ENCODE results near the gene NUBP1.

NUBP1 gene

DNA sequence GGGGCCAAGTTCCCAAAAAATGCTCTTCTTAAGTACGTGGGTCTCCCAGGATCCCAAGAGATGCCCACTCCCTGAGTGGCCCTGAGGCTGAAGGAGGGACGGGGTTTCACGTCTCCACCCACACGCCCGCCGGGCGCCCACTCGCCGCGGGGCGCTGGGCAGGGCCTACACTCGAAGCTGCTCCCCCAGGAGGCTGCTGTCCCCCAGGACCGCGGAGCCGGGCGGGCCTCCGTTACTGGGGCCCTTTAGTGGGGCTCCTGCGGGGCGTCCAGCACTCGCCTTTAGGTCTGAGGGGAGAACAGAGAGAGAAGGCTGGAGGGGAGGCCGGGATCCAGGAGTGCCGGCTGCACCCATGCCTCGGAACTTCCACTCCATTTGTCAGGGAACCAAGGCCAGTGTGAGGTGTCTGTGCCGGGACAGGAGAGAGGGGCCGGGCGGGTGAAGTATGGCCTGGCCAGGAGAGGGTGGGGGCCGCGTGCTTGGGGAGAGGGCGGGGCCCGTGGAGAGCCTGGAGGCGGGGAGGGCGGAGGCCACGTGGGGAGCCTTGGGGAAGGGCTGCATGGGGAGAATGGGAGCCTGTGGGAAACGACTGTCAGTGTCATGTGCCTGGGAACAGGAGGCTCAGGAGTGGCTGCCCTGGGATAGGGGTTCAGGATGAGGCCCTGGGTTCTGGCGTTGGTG is 18.8 kb downstream of the NUBP1 start:
- no peak overlapping the region for H3K4me3 ChIP-seq (ENCODE audit: low read depth, low read length)
- TF ChIP-seq MYC (IDR thresholded peaks at IDR 0.05; ENCODE audit: low read depth, low read length) (no peak), POLR2A (IDR thresholded peaks at IDR 0.05; ENCODE audit: extremely low read depth, insufficient read length) (no peak)
- TF ChIP-seq, protein P1, sequence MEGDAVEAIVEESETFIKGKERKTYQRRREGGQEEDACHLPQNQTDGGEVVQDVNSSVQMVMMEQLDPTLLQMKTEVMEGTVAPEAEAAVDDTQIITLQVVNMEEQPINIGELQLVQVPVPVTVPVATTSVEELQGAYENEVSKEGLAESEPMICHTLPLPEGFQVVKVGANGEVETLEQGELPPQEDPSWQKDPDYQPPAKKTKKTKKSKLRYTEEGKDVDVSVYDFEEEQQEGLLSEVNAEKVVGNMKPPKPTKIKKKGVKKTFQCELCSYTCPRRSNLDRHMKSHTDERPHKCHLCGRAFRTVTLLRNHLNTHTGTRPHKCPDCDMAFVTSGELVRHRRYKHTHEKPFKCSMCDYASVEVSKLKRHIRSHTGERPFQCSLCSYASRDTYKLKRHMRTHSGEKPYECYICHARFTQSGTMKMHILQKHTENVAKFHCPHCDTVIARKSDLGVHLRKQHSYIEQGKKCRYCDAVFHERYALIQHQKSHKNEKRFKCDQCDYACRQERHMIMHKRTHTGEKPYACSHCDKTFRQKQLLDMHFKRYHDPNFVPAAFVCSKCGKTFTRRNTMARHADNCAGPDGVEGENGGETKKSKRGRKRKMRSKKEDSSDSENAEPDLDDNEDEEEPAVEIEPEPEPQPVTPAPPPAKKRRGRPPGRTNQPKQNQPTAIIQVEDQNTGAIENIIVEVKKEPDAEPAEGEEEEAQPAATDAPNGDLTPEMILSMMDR (IDR thresholded peaks at IDR 0.05; ENCODE audit: low read depth, low read length): no peak
- TF ChIP-seq, protein P2, sequence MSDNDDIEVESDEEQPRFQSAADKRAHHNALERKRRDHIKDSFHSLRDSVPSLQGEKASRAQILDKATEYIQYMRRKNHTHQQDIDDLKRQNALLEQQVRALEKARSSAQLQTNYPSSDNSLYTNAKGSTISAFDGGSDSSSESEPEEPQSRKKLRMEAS (IDR thresholded peaks at IDR 0.05; ENCODE audit: low read depth, low read length): no peak
- DNase-seq (ENCODE audit: low read depth): no peak

DNA sequence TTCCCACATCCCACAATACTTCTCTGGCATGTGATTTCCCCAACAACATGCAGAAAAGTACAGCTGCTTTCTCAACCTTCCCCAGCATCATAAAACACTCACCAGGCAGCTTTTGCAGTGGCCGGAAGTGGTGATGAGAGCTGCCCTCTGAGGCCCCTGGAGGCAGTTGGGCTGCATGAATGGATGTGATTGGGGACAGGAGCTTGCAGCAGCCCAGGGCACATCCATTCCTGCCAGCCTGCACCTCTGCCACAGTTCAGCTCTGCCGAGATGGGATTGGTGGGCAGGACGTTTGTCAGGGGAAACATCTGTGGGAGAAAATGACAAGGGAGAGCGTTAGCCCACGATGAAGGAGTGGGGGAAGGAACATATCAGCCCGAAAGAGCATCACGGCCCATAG is 19.8 kb downstream of the NUBP1 start:
- H3K4me3 ChIP-seq (ENCODE audit: low read depth, low read length): no peak overlapping the region
- TF ChIP-seq MYC (IDR thresholded peaks at IDR 0.05; ENCODE audit: low read depth, low read length): no peak
- no peak for TF ChIP-seq POLR2A (IDR thresholded peaks at IDR 0.05; ENCODE audit: extremely low read depth, insufficient read length)
- TF ChIP-seq, protein P2 (IDR thresholded peaks at IDR 0.05; ENCODE audit: low read depth, low read length): no peak
- TF ChIP-seq, protein P1 (IDR thresholded peaks at IDR 0.05; ENCODE audit: low read depth, low read length): no peak

DNA sequence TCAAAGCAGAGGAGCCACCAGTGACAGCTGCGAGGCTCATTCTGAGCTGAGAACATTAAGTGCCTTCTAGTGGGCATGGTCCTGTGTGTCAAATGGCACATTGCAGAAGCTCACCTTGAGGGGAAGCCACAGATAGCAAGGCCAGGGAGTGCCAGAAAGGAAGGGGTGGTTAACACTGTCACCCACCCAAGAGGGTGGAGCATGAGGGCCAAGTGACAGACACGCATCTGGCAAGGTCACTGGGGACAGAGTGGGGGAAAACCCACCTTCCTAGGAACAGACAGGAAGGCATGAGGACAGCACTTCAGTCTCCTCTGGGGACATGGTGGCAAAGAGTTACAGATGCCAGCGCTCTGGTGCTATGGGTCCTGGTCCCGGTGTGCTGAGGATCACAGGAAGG is 22.1 kb downstream of the NUBP1 start:
- no peak overlapping the region for H3K4me3 ChIP-seq (ENCODE audit: low read depth, low read length)
- TF ChIP-seq, protein P2 (IDR thresholded peaks at IDR 0.05; ENCODE audit: low read depth, low read length): no peak
- TF ChIP-seq POLR2A (IDR thresholded peaks at IDR 0.05; ENCODE audit: extremely low read depth, insufficient read length) (no peak), MYC (IDR thresholded peaks at IDR 0.05; ENCODE audit: low read depth, low read length) (no peak)
- TF ChIP-seq, protein P1 (IDR thresholded peaks at IDR 0.05; ENCODE audit: low read depth, low read length): no peak
- DNase-seq (ENCODE audit: low read depth): no peak

More for the DNA sequence above, 19.8 kb downstream of the NUBP1 start:
- DNase-seq (ENCODE audit: low read depth): peak; percentile 41

DNA sequence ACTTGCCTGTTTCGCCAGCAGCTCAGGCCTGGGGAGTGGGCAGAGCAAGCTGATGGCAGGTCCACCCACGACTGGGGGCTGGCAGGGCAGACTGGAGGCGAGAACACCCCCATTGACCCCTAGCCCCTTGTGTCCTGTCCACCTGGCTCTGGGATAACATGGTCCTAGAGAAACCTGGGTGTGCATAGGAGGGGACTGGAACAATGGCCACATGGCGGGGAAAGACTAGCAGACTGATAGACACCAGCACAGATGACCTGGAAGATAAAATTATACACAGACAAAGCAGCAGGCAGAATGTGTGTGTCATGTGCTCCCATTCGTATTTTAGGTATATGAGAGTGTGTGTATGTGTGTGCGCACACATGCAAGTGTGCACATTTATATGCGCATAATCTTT is 23.5 kb downstream of the NUBP1 start:
- TF ChIP-seq, protein P2 (IDR thresholded peaks at IDR 0.05; ENCODE audit: low read depth, low read length): no peak
- no peak for TF ChIP-seq MYC (IDR thresholded peaks at IDR 0.05; ENCODE audit: low read depth, low read length)
- TF ChIP-seq, protein P1 (IDR thresholded peaks at IDR 0.05; ENCODE audit: low read depth, low read length): no peak
- no peak for TF ChIP-seq POLR2A (IDR thresholded peaks at IDR 0.05; ENCODE audit: extremely low read depth, insufficient read length)
- no peak overlapping the region for H3K4me3 ChIP-seq (ENCODE audit: low read depth, low read length)
- DNase-seq (ENCODE audit: low read depth): no peak

DNA sequence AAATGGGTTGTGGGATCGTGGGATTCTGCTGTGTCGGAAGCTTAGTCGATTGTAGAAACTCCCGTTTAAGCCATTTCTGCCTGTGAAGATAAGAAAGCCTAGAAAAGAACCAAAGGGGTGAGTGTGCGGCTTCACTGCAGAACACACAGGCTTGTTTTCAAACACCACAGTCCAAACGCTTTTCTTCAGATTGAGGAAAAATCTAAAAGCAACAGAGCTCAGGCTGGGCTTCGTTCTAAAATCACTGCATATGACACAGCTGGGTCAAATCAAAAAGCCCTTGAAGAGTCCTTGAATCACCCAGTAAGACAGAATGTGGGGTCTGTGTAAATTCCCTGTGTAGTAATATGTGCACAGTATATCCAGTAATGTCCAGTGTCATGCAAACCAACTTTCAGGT is 25.7 kb downstream of the NUBP1 start:
- no peak for DNase-seq (ENCODE audit: low read depth)
- no peak overlapping the region for H3K4me3 ChIP-seq (ENCODE audit: low read depth, low read length)
- TF ChIP-seq MYC (IDR thresholded peaks at IDR 0.05; ENCODE audit: low read depth, low read length): no peak

DNA sequence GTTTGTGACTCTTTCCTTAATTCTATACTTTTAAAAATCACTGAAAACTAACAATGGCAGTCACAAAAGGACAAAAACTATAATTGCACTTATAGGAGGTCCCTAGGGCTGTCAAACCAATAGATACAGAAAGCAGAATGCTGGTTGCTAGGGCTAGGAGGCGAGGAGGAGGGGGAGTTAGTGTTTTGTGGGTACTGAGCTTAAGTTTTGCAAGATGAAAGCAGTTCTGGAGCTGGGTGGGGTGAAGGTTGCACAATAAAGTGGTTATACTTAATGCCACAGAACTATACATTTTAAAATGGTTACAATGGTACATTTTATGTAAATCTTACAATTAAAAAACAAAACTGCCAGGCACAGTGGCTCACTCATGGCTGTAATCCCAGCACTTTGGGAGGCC is 27.3 kb downstream of the NUBP1 start:
- no peak for TF ChIP-seq POLR2A (IDR thresholded peaks at IDR 0.05; ENCODE audit: extremely low read depth, insufficient read length)
- peak; percentile 46; the same call in 1 of the 2 replicates for TF ChIP-seq MYC (IDR thresholded peaks at IDR 0.05; ENCODE audit: low read depth, low read length)
- TF ChIP-seq, protein P1 (IDR thresholded peaks at IDR 0.05; ENCODE audit: low read depth, low read length): no peak
- TF ChIP-seq, protein P2 (IDR thresholded peaks at IDR 0.05; ENCODE audit: low read depth, low read length): 0 out of 2 replicates have a peak, but pooled peaks have one; percentile 23
- no peak overlapping the region for H3K4me3 ChIP-seq (ENCODE audit: low read depth, low read length)
- DNase-seq (ENCODE audit: low read depth): peak; percentile 91

All from NB4 (cell line).